GM12875 (cell line): ENCODE results near the gene DIS3.
A peak's percentile ranks its signal among the peaks of the same experiment; 100 is the strongest.

Source experiments
- H3K4me3 ChIP-seq: one replicate; pipeline ENCODE4 v1.5.1; 2011; ENCODE audit warnings: low read depth, low read length, control low read depth
- TF ChIP-seq, protein P1 (sequence below): IDR thresholded peaks from 2 replicates; pipeline ENCODE4 v1.5.1; 2011; ENCODE audit warnings: low read depth, mild to moderate bottlenecking, control low read depth, inconsistent platforms, low read length, moderate library complexity, borderline replicate concordance; ENCODE audit not compliant: insufficient read depth

DIS3 gene

DNA sequence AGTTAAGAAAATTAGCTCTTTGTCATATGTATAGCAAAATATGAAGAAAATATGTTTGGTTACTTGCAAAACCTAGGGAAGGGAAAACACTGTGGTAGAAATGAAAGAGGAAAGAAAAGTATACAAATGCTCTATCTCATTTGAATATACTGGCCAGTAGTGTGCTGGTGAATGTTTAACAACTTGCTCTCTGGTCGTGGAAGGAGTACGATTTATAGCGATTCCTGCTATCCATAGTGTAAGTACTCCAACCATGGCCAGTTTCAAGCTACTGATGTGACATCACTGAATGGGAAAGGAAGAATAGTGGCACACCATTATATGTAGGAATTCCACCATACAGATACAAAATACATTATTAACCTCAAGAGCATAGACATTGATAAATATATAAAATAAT is 44.7 kb downstream of the DIS3 start:
- H3K4me3 ChIP-seq, result no peak overlapping the region
- TF ChIP-seq, protein P1, sequence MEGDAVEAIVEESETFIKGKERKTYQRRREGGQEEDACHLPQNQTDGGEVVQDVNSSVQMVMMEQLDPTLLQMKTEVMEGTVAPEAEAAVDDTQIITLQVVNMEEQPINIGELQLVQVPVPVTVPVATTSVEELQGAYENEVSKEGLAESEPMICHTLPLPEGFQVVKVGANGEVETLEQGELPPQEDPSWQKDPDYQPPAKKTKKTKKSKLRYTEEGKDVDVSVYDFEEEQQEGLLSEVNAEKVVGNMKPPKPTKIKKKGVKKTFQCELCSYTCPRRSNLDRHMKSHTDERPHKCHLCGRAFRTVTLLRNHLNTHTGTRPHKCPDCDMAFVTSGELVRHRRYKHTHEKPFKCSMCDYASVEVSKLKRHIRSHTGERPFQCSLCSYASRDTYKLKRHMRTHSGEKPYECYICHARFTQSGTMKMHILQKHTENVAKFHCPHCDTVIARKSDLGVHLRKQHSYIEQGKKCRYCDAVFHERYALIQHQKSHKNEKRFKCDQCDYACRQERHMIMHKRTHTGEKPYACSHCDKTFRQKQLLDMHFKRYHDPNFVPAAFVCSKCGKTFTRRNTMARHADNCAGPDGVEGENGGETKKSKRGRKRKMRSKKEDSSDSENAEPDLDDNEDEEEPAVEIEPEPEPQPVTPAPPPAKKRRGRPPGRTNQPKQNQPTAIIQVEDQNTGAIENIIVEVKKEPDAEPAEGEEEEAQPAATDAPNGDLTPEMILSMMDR, result no peak

DNA sequence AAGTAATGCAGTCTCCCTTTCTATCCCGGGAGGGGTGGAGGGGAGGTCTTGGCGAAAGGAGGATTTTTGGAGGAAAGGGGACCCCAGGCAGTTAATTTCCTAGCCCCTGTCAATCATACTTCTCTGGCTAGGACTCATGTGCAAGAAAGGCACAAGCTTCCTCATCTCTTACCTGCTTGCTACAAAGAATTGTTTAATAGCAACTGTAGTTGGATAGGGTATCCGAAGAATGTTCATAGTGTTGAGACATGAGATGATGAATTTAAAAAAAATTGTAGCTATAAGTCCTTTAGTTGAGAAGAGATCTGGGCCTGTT is 53.5 kb downstream of the DIS3 start:
- TF ChIP-seq, protein P1, result no peak
- H3K4me3 ChIP-seq, result peak overlapping the region; percentile 94

DNA sequence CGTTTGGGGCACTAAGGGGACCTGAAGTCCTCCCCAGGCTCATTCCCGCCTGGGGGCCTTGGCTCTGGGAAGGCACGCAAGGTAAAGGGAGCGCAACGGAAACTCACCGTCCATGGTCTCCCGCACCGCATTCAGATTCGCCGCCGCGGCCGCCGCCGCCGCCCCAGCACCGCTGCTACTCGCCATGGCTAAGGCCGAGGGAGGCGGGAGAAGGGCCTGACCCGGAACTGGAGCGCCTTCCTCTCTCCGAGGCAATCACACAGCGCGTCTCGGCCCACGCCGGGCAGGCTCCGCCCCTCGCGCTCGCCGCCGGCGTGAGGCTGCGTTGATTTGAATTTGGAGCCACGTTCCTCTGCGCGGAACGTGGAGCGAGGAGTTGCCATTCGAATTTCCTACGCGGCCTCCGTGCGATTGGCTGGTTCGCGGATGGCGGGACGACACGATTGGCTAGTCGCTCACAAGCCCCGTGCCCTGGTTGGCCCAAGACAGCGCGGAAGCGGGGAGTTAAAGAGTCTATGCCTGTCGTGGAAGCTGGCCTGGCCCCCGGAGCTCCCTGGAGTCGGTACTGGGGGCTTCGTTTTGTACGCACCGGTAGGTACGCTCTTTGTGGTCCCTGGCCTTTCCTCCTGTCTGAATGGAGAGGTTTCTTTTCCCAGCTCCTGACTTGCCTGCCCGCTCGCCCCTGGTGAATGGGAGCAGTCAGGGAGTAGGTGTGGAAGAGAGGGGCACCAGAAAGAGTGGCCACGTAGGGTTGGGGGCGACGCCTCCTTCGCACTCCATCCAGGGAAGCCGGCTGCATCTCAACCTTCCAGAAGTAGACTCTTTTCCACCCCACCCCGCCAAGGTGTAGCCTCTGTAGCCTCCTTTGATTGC is 54.0 kb downstream of the DIS3 start, which contains the start of the genes BORA and MZT1:
BORA (plus strand) TSS at position 507 of the 873 bp plus-strand sequence. CDS start 1,018 bp downstream, outside the sequence.
MZT1 (minus strand) TSS at position 213 of the 873 bp plus-strand sequence; CDS start at position 186, 27 bp downstream.
- H3K4me3 ChIP-seq, result peak within 1 kb of the TSS; percentile 94
- TF ChIP-seq, protein P1, result no peak

DNA sequence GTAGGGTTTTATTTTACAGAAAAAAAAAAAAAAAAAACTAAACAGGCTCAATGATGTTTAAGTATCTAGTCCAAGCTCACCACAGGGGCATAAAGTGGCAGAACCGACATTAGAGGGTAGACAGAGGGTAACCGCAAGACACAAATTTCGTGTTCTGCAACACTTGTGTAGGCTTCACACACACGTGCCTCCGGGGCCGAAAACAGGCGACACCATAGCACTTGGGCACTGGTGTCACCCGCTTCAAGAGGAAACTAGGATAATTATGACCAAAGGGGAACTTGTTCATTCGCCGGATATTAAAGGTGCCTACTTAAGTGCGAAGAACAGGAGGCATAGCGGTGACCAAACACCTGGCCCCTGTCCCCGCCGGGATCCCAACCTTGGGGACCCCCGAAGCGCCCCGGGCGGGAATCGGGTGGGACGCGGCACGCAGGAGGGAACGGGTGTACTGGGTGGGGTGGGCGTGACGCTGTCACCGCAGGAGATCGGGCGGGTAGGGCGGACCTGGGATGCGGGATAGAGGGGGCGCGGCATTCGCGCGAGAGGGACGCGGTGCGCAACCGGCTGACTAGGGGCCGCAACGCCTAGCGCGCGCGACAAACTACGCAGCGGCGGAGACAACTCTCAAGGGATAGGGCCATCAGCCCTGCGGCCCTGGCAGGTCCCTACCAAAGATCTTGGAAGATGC is 54.8 kb downstream of the DIS3 start:
- TF ChIP-seq, protein P1, result no peak
- H3K4me3 ChIP-seq, result peak overlapping the region; percentile 94

DNA sequence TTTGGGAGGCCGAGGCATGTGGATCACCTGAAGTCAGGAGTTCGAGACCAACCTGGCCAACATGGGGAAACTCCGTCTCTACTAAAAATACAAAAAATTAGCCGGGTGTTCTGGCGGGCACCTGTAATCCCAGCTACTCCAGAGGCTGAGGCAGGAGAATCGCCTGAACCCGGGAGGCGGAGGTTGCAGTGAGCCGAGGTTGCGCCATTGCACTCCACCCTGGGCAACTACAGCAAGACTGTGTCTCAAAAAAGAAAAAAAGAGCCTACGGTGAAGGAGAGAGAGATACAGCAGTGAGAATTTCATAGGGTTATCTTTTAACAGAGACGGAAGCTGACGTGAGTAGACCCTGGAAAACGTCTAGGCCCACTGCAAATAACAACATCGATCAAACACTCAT is 55.5 kb downstream of the DIS3 start:
- peak overlapping the region; percentile 94 for H3K4me3 ChIP-seq

DNA sequence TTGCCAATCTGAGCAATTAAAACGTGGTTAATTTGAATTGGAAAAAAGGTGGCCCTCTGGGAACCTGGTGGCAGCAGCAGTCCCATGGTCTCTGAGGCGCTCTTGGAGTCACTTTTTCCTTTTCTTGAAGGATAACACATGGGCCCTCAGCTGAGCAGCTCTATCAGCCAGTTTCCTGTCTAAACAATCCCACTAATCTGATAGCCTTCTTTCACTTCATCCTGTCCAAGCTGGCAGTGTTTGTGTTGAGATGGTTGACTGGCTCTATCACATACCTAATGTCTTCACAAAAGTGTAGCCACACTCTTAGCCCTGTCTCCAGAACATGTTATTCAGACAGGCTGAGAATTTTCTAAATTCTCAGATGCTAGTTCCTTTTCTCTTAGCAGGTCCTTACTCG is 64.9 kb downstream of the DIS3 start:
- TF ChIP-seq, protein P1, result no peak
- H3K4me3 ChIP-seq, result no peak overlapping the region
